OCI-LY3 (cell line): ENCODE data around the gene IQSEC1.

Source experiments
- CTCF ChIP-seq: fragments of 200-600, 300-600 bp; sonication (generic); IDR thresholded peaks from 2 replicates; pipeline ENCODE4 v1.5.1; 2014; ENCODE audit warnings: antibody characterized with exemption, low read length, low read depth
- EZH2phosphoT487 ChIP-seq: fragments of 200-600 bp; shearing (Covaris generic); IDR thresholded peaks from 2 replicates; pipeline ENCODE4 v1.6.1; 2018; ENCODE audit warnings: antibody characterized with exemption, mixed run types, low read depth

DNA sequence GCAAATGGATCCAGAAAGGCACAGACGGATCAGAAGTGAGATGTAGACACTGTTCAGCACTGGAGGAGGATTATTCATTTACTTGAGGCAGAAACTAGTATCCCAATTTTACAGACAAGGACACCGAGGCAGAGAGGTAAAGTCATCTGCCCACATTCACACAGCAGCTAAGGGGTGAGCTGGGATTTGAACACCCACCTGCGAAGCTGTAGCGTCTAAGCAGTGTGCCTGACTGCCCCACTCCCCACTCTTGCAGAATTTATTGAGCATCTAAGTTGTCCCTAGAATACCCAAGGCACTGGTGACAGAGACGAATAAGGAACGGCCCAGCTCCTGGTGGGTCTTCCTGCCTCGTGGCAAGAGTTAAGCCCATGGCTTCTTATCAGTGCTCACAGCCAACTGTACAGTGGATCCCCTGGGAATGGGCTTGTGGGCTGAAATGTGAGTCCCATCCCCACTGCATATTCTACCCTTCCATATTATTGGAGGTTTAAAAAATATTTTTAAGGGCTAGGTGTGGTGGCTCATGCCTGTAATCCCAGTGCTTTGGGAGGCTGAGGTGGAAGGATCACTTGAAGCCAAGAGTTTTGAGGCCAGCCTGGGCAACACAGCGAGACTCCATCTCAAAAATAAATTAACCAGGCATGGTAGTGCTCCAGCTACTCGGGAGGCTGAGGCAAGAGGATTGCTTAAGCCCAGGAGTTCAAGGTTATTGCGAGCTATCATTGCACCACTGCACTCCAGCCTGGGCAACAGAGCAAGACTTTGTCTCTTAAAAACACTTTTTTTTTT lies 77.6 kb downstream of the IQSEC1 start:
- TF ChIP-seq CTCF, result no peak
- no peak for TF ChIP-seq EZH2phosphoT487
